ENCODE measurements around the gene KLHL29.

Gene KLHL29

GRCh38 chr2:23645230-23645808 is 260.3 kb downstream of the KLHL29 start:
- no peak for DNase-seq

DNA sequence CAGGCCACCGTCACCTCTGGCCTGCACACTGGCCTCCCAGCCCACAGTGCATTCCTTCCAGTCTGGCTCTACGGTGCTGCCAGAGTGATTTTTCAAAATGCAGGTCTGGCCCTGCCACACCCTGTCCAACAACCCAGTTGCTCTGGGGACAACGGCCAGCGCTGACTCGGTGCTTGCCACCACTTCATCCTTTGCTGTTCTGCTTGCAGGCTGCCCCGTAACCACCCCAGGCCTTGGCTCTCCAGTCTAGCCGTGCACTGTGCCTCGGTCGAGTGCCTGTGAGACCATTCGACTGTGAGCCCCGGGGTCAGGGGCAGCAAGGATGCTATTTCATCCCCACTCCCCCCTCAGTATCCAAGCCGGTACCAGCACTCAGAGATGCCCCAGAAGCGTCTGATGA is 262.6 kb downstream of the KLHL29 start:
- no peak for DNase-seq

- DNase-seq = no peak
Observed at GRCh38 chr2:23649303-23649702, 264.3 kb downstream of the KLHL29 start.

GRCh38 chr2:23649819-23650218 is 264.8 kb downstream of the KLHL29 start:
- no peak for DNase-seq

GRCh38 chr2:23651187-23652080 is 266.5 kb downstream of the KLHL29 start:
- no peak for DNase-seq

DNA sequence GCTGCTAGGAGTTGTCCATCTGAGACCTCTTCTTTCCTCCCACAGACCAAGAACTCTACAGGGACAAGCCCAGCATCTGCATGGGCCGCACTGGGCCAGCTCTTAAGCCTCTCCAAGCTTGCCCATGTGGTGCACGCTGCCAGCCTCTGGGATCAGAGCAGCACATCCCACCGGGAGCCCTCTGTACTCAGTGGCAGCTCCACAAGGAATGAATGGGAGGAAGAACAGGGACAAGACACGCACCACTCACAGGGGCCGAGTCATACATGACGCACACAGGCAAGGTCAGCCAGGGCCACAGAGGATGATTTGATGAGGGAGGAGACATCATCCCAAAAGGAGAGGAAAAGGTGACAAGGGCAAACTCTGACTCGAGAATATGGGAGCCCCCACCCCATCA is 268.3 kb downstream of the KLHL29 start:
- no peak for DNase-seq

DNA sequence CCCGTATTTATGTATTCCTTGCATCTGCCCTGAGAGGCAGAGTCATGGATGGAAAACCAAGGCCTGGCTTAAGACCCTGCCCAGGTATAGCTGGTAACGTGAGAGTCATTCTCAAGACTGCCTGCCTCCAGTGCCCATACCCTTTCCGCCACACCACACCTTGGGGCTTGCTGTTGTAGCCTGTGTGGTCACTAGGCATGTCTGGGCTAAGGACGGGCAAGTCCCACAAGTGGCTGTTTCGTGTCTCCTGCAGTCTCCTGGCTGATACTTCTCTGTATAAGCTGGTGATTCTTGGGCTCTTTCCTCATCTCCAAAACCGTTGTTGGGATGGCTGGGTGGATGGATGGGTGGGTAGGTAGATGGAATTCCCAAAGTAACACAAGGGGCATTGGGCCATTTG is 269.8 kb downstream of the KLHL29 start:
- DNase-seq = no peak

DNA sequence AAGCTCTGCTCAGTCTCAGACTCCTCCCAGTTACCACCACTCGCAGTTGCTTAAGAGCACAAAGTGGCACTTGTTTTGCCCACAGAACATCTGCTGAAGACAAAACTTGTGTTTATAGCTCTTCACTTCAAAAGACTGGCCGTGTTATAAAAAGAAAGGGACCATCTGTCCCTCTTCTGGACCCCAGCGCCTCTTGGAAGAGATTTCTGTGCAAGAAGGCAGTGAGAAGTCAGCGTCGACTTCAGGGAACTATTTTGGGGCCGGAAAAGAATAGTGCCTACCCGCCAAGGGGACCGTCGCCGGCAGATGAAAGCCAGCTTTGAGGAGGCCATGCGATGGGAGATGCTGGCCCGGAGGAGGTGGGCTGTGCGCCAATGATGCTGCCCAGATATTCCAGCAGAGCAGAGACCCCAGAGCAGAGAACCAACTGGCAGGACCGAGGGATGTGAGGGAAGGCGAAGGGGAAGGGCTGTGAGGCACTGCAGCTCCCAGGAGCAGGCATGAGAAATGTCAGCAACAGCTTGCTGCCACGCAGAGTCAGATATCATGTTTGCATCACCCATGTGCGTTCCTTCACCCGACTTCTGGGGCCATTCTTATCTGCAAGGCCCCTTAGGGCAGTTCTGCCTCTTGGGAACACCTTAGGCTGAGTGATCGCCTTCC is 271.1 kb downstream of the KLHL29 start:
- DNase-seq = no peak

GRCh38 chr2:23656597-23656973 is 271.6 kb downstream of the KLHL29 start:
- DNase-seq = no peak

- DNase-seq = no peak
Observed at GRCh38 chr2:23657371-23657770, 272.4 kb downstream of the KLHL29 start.

DNA sequence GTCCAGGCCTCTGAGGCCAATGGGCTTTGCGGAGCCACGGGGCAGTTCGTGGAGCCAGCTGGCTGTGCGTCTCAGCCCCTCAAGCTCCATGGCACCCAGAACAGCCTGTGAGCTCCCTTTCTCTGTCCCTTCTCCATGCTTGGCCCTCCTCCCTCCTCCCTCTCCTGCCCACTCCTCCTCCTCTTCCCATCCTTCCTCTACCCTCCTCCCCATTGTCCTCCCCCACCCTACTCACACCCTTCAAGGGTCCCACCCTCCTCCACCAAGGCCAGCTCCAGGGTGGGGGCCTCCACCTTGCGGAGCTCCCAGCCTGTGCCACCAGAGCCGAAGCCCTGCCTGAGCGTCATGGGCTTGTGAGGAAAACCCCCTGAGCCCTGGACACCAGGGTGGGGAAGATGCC is 273.0 kb downstream of the KLHL29 start:
- no peak for DNase-seq

DNA sequence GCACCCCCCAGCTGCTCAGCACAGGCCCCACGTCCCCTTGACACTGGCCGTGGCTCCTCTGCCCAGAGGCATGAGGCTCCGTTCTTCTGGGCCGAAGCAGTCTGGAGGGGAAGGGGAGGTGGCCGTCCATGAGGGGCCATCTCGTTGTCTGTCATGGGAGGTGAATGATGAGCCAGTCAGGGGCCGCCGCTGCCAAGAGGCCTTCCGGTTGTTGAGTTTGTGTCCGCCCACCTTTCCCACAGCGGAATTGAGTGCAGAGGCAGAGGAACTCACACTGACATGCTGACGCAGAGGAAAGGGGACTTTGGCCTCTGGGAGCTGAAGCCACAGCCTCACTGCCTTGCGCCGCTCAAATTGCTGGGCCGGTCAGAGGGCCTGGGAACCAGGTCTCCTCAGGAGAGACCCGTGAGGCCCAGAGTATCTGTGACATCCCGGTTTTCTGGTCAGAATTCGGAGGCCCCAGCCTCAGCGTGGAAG is 273.5 kb downstream of the KLHL29 start:
- DNase-seq = no peak

GRCh38 chr2:23659328-23659727 is 274.3 kb downstream of the KLHL29 start:
- no peak for DNase-seq

DNA sequence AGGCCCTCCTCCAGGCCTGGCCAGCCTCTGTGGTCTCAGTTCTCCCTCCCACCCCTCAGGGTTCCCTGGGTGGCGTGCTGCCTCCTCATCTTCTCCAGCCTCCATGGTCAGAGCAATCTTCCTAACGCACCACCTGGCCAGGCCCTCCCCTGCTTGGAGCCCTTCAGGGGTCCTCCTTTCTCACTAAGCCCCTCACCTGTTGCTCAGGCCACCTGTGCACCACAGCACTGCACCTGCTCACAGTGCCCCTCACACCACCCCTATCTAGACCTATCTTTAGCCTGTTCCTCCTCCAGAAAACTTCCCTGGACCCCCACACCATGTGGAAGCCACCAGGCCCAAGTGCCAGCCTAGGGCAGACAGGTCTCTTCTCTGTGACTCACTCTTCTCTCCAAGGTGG is 274.8 kb downstream of the KLHL29 start:
- DNase-seq = no peak

- no peak for DNase-seq
Observed at GRCh38 chr2:23660237-23660636, 275.3 kb downstream of the KLHL29 start.

DNA sequence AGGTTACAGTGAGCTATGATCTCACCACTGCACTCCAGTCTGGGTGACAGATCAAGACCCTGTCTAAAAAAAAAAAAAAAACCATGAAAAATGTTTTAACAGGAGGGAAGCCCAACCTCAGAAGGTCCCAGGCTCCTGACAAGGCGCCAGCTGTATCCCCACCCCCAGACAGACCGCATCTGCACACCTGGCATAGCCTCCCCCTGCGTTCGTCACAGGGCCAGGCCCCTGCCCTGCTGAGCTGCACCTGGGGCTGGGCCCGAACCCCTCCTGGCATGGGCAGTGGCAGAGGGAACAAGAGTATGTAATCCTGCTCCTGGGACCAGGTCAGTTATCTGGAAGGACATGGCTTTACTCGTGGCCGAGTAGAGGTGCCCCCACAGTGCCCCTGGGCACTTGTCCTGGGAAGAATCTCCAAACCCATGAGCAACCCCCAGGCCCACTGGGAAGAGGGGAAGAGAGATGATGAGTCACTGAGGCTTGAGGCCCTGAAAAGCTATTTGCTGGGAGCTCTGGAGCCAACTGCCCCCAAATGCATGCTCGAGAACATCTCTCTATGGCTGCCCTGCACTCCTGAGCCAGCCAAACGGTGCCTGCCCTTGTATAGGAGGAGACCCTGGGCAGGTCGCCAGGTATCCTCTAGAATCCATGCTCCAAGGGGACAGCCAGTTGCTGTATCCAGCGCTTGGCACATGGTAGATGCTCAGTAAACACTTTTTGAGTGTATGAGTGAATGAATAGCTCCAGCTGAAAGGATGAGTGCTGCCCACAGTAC is 276.5 kb downstream of the KLHL29 start:
- DNase-seq = no peak

DNA sequence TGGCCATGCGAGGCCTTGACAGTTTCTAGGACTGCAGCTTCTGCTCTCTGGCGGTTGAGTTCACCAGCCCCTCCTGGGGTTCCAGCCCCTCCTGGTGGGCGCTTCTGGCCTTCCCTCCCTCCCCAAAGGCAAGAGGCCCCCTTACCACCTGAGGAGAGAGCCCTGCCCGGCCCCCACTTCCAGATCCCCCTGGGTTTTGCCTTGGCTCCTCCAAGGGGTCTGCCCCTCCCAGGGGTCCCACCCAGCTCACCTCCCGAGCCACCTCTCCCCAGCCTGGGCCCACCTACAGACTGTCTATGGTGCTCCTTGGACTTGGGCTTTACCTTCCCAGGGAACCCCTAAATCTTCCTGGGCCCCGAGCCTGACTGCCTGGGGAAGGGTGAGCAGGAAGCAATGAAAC is 277.5 kb downstream of the KLHL29 start:
- no peak for DNase-seq

DNA sequence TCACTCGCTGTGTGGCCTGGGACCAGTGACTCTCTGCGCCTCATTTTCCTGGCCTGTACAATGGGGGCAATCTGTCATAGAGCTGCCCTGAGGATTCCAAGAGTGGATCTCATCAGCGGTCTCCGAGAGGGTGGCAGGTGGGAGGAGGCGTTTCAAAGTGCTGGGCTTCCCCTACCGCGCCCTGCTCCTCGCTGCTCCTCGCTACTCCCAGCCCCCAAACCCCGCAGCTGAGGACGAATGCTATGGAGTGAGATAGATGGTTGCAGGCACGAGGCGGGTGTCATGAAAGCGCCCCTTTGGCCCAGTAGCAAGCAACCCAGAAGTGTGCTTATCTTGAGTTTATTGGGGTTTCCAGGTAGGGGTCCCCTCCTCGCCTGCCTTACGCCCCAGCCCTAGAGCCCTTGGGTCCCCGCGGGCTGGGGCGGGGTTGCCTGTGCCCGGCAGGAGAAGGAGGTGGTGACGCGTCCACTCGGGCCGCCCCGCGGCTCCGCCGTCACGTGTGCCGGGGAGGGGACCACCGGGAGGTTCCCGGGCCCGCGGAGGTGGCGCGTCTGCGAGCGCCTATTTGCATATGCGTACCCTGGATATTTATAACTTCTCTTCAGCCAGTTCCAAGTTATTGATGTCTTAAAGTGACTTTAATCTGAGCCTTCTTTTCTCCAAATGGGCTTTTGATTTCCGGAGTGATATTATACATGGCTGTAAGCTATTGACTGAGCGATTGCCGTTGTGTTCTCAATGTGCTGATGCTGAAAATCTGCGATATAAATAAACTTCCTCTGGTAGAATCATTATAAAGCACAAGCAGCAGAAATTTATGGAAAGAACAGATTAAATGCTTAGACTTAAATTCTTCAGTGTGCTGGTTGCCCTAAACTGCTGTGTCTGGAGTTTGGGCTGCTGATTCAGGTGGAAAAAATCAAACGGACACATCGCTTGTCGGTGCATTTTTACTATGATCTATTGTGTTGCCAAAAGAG is 278.3 kb downstream of the KLHL29 start:
- no peak for DNase-seq

DNA sequence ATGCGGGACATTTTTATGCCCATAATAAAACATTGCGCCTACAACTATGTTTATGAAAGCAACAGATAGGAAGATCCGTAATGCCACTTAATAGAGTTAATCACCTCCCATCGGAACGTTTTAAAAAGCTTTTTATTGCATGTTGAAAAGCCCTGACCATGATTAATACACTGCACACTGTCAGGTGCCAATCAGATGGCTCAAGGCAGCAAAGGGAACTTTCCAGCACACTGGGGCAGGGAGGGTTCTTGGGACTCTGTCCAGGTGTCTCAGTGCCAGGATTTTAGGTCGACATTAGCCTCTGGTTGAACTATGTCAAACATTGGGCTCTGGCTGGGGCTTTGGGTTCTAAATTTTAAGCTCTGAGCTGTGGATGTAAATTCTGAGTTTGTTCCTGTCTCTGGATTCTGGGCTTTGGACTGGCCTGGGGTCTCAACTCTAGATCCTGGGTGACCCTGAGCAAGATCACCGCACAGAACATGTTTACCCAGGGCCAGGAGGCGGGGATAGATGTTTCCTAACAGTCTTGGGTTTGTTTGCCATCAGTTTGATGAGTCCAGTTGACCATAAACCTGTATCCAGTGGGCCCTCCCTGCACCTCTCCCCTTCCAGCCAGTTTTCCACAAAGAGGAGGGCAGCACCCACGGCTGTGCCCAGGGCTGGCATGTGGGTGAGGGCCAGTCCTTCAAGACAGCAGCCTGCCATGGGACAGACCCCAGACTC is 279.2 kb downstream of the KLHL29 start:
- no peak for DNase-seq

- no peak for DNase-seq
Observed at GRCh38 chr2:23666241-23666979, 281.4 kb downstream of the KLHL29 start.

DNA sequence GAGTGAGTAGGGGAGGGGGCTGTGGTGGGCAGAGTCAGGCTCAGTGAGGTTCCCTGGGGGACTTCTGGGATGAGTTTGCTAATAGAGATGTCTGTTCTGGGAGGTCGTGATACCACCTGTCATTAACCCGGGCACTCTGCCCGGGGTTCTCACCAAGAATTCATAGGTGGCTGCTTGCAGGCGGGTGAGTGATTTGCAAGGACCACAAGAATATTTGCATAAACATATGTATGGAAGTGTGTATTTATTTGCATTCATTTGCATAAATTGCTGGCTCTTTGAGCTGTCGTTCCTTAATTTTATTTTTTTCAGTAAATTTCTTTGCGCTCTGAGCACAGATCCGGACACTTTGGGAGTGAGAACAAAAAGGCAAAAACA is 282.0 kb downstream of the KLHL29 start:
- DNase-seq = no peak

Measured in NCI-H187 treated with DMSO at 0.1 percent for 48 hours (cell line).